GM10266 (cell line): ENCODE measurements around the gene DCTN4.

Source experiments
- DNase-seq: peaks from one replicate; pipeline ENCODE4 v3.0.0; 2012; ENCODE audit errors: extremely low spot score
- CTCF ChIP-seq: IDR thresholded peaks from 2 replicates; pipeline ENCODE4 v1.5.1; 2012; ENCODE audit warnings: mild to moderate bottlenecking, low read depth; ENCODE audit not compliant: control insufficient read depth, insufficient read depth; ENCODE audit errors: missing control alignments

The DCTN4 gene

GRCh38 chr5:150731669-150732242, 27.1 kb downstream of the DCTN4 start:
- DNase-seq = no peak
- TF ChIP-seq CTCF = no peak

GRCh38 chr5:150729859-150730258, 29.0 kb downstream of the DCTN4 start:
- no peak for DNase-seq
- no peak for TF ChIP-seq CTCF

GRCh38 chr5:150723845-150724244, 35.0 kb downstream of the DCTN4 start:
- TF ChIP-seq CTCF = no peak
- no peak for DNase-seq

GRCh38 chr5:150710165-150710564, 48.7 kb downstream of the DCTN4 start:
- TF ChIP-seq CTCF = peak; percentile 10
- no peak for DNase-seq

GRCh38 chr5:150706776-150707390, 51.9 kb downstream of the DCTN4 start:
- TF ChIP-seq CTCF = no peak
- no peak for DNase-seq

- TF ChIP-seq CTCF = no peak
- DNase-seq = no peak
Observed at GRCh38 chr5:150703762-150704161, 55.1 kb downstream of the DCTN4 start.

GRCh38 chr5:150700594-150701377, 58.0 kb downstream of the DCTN4 start, which contains the start of gene RBM22:
Gene RBM22 (minus strand): TSS chr5:150701062. CDS start chr5:150700985, 77 bp downstream.
- DNase-seq = peak; percentile 83
- peak; percentile 70 for TF ChIP-seq CTCF
